GM18861 (cell line): ENCODE measurements around the gene VAT1L.

Experiments used
- ATAC-seq: cut with Tn5 transposase; IDR thresholded peaks from one replicate; pipeline ENCODE4 v1.9.1; 2021; ENCODE audit not compliant: unreplicated experiment

The VAT1L gene

DNA sequence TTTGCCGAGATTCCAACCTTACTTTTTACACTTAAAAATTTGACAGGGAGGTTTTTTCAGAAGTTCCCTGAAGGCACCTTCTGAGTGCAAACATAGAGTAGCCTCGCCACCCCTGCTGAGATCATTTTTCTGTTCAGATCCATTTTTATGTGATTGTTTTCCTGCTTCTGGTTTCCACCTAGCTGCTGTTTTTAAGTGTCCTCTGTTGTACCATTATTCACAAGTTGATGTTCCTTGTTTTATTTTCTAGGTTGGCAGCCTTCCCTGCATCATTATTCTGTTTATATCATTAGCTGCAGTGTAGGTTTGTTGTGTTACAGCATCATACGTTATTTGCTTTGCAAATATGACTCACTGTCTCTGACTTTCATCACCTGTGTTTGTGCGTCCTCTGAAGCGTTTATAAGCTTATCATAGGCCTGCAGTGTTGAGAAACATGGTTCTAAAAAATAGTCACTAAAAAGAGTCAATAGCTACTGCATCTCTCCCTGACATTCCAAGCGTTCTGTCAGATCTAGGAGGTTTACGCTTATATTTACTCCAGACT lies 117.1 kb downstream of the VAT1L start:
- ATAC-seq = no peak

DNA sequence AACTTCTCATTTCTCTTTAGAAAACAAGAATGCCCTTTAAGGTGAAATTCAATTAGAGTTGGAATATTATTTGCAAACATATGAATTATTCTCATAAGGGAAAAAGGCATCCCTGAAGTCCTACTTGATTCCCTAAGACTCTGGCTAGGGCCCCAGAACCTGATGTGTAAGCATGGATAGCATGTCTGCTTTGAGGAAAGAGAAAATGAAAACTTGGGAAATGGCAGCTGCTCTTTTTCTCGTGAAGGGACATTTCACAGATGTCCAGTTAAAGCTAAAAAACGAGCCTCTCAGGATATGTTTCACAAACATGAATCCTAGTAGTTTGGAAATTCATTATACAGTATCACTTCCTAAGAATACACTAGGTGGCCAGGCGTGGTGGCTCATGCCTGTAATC lies 121.7 kb downstream of the VAT1L start:
- ATAC-seq = no peak

DNA sequence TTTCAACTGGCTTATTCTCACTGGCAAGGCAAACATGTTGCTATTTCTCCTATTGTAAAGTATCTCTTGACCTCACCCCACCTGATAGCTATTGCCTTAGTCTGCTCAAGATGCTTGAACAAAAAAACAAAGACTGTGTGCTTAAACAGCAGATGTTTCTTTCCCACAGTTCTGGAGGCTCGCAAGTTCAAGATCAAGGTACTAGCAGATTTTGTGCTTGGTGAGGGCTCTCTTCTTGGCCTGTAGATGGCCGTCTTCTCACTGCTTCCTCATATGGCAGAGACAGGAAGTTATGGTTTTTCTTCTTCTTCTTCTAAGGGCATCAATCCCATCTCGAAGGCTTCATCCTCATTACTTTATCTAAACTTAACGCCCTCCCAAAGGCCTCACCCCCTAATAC lies 124.3 kb downstream of the VAT1L start:
- no peak for ATAC-seq

DNA sequence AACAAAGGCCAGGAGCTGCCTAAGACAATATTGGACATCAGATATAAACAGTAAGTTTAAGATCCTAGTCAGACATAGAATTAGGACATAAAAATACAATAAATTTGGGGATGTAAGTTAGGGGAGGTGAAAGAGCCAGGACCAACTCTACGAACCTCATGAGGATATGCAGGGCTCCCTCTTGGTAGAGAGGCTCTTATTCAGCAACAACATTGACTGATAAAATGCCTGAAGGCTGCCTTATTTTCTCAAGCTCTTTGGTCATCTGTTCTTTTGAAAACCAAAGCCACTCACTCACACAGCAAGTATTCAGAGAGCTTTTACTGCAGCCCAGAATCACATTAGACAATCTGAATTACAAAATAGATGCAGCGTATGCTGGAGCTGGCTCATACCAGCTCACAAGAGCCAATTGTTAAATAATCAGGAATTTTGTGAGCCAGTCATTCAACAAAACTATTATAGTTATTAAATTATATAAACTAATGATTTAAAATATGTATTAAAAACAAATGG lies 125.4 kb downstream of the VAT1L start:
- ATAC-seq = no peak

DNA sequence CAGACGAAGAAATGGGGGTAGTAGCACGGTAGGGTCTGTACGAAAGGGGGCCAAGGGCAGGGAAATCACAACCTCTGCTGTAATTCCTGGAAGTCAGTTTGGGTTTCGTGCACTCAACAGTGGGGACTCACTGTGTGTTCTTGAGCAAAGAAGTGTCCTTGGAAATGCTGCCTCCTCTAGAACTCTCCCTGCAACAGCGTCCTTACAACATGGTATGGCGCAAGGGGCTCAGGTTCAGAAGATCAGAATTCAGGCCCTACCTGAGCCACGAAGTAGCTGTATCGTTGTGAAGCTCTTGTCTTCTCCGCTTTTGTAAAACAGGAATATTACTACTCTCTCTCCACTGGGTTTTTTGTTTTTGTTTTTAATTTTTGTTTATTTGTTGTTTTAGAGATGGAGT lies 127.7 kb downstream of the VAT1L start:
- no peak for ATAC-seq

DNA sequence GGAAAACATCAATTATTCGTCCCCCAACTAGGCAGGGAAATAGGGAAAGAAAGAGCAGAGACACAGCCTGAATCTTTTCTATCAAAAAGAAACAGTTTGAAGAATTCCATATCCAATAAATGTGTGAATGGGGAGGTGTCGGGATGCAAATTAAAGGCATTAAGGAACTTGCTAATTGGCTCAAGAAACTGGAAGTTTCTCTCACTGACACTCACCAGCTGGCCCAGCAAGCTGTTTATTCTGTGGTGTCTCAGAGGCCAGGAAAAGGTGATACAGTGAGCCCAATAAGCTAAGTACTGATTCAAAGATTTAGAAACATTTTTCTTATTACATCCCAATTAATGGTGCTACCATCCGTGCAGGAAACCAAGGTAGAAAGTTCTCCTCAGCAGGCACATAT lies 129.6 kb downstream of the VAT1L start:
- no peak for ATAC-seq

DNA sequence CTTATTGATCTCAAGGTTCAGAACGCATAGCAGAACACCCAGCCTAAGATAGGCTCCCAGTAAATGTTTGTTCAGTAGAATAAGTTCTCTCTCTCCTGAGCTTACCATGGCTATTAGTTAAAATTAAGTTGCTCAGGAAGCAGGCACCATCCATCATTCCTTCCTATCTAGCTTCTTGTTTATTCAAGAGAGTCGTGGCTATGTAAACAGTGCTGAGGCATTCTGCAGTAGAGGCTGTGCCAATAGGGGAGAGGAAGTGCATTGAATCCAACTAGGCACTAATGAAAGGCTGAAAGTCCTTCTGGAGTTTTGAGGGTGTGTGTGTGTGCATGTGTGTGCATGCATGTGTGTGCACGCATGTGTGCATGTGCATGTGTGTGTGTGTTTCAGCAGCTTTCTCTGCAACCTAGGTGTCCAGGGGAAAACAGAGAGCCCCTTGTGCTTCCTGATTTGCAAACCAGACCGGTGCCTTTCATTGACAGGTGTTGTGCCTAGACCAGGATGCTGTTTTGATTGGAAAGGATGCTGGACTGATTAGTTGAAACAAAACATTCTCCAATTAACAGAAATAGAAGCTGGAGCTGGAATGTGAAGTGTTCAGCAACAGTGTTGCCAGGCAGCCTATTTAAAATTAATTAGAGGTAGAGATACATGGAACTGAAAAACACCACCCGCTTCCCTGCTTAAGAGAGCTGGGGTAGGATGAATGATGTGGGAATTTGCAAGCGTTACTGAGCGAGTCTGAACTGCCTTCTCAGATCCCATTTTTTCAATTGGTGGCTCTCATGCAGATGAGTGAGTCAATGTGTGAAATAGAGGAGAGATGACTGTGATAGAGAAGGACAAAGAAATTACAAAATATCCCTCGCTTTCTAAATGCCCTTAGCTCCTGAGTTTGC lies 130.7 kb downstream of the VAT1L start:
- no peak for ATAC-seq

DNA sequence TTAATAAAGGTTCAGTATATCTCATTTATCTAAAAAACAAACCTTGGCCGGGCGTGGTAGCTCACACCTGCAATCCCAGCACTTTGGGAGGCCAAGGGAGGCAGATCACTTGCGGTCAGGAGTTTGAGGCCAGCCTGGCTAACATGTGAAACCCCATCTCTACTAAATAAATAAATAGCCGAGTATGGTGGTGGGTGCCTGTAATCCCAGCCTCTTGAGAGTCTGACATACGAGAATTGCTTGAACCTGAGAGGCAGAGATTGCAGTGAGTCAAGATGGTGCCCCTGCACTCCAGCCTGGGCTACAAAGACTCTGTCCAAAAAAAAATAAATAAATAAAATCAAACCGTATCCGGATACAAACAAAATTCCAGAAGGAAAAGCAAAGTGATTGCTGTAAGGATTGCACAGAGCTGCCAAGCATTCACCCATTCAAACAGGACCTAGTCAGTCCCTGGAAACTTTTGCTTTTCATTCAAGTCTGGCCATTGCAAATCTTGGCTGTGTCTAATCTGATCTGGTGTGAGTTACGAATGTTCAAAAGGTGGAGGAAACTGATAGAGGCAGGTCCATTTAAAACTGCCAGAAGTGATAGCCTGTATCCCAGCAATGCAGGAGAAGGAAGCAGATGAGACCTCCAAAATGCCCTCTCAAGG lies 131.5 kb downstream of the VAT1L start:
- no peak for ATAC-seq

DNA sequence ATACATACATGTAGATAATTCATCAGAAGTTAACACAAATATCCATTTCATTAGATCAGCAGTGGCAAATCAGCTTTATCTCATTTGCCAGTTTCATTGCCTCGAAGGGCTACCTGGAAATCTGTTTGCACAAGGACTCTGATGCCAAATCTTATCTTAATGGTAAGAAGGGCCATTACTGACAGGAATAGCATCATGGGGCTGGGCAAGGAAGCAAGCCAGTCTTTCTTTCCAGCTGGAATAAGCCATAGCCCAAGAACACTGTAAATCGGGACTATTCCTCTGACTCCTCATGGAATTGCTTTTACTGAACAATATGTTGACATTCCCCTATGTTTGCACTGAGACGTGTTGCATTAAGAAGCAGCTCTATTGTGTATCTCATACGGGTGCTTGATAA lies 132.6 kb downstream of the VAT1L start:
- ATAC-seq = no peak

DNA sequence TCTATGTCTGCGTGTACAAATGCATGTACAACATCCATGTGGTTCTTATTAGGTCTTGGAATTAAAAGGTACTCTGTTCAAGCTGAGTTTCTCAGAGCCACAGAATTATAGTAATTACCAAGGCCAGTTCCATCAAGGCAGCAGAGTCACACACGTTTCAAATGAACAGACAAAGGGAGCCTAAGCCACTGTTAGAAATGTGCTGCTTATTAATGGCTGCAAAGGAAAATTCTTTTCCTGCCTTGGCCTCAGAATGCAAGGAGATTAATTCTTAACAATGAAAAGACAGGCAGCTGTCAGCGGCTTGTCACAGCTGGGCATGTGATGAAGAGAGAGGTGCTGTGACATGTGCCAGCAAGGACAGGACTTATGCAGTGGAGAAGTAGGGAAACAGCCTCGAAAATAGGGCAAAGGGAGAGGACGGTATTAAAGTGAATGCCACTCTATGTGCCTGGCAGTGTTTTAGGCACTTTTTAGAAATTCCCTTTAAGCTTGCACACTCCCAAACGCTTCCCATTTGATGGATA lies 133.9 kb downstream of the VAT1L start:
- no peak for ATAC-seq

DNA sequence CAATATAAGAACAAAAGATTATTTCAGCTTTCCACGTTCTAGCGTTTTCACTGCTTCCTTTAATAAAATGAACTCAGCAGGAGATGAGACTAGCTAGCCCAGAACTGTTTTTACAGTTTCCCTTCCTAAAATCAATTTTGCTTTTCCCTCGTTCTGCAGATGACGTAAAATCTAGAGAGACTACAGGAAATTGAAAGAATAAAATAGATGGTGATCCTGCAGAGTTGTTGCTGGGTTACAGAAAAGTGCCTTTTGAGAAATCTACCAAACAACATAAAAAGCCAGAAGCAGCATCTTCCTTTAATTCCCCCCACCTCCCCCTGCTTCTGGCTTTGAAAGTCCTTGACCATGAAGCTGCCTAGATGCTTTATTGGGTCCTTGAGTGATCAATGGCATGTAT lies 137.2 kb downstream of the VAT1L start:
- ATAC-seq = no peak

DNA sequence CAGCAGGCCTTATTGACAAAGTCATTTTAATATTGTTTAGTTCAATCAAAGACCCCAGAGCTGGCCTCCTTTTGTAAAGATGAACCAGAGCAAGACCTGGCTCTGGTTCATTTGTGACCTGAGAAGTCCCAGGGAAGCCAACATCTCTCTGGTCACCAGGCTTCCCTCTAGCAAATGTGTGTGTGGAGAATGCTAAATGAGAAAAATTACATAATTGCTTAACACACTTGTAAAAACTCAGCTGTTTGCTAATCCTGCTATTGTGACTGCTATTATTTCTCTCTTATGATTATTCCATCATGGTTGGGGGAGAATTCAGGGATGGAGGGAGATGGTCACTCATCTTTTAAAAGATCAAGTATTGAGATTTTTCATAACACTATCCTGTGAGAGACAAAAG lies 139.7 kb downstream of the VAT1L start:
- no peak for ATAC-seq

DNA sequence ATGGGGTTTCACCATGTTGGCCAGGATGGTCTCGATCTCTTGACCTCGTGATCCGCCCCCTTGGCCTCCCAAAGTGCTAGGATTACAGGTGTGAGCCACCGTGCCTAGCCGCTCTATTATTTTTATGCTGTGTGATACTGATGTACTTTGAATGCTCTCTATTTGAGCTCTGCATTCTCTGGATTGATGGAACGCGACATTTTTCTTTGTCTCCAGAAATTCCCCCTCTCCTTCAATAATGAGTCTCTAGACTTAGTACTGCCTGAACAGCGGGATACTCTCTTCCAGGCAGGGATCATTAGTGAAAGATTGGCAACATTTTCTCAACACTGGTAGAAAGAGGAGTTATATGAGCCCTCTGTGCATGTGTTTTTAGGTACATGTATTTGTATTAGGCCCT lies 140.6 kb downstream of the VAT1L start:
- ATAC-seq = no peak

DNA sequence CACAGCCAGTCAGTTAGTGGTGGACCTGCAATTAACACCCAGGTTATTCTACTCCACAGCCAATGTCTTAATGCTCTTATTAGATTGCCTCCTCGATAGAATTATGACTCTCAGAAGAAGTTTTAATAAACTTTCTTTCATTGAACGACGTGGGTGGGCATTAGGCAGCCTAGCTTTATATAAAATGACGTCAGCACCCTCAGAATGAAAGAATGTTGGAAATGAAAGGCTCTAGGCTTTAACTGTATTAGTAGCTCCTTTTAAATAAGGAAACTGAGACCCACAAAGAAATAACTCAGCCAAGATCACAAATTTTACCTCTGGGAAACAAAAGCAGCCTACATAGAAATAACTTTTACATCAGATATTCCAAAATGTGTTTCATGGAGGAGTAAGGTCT lies 142.7 kb downstream of the VAT1L start:
- no peak for ATAC-seq

DNA sequence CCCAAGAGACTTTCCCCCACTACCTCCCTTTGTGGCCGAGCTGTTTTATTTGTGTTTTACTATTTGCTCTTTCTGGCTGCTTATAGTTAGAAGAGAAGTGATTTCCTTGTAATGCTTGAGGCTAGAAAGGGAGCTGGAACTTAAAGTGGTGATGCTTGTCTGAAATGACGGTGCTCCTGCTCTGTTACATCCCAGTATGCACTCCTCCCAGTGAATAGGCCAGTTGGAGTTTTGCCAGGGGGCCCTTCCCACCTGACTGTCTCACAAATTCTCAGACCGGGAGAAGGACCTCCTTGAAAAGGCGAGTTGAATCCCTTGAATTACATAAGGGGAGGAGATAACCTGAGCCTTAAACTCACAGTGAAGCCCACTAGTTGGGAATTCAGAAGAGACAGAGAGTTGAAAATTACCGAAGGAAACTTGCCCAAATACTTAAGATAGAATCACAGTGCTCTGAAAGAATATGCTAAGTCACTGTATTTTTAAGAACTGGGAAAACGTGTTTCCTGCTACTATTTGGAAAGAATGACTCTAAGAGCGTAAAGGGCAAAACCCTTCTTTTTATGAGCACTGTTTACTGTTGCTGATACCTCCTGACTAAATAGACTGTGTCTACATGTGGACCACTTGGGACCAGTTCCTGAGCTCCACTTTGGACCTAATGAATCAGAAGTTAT lies 149.2 kb downstream of the VAT1L start:
- ATAC-seq = no peak

DNA sequence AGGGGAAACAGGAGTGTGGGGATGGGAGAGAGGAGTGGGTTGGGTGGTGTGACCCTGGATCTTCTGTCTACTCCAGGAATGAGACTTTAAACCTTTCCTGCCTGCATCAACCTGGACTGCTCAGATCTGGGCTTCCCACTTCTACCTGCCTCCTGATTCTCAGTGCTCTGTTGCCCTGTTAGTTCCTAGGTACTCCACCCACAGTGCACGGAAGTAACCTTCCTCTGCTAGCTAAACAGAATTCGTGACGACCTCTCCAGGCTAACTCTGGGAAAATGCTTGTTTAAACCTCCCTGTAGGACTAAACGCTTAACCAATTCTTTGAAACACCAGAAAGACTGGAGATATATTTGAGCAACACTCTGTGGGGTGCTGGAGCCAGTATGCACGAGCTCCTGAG lies 150.5 kb downstream of the VAT1L start:
- ATAC-seq = no peak

DNA sequence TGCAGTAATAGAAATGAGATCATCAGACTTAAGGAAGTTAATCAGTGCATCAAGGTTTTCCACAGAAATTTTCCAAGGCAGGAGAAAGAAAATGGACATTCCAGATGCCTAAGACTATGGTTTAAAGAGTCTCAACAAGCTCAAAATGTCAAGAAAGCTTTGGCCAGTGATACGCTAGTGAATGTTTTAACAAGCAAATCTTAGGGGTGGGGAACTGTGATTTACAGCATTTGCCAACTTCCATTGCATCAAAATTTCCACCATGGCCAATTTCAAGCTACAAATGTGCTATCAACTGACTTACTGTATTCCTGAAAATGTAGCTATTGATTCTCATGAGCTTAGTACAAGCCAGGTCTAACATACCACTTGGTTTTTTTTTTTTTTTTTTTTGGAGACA lies 151.6 kb downstream of the VAT1L start:
- ATAC-seq = no peak

DNA sequence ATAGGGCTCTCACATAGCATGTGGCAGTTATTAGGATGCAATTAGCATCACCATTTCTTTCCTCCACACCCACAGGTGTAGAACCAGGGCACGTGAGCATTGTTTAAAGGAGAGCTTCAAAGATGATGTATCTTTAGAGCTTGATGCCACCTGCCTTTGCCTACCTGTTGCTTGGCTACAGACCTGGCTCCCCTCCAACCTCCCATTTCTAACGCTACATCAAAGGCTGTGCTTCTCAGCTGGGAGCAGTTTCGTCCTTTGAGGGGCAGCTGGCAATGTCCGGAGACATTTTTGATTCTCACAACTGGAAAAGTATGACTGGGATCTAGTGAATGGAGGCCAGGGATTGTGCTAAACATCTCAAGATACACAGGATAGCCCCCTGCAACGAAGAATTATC lies 155.4 kb downstream of the VAT1L start:
- no peak for ATAC-seq

DNA sequence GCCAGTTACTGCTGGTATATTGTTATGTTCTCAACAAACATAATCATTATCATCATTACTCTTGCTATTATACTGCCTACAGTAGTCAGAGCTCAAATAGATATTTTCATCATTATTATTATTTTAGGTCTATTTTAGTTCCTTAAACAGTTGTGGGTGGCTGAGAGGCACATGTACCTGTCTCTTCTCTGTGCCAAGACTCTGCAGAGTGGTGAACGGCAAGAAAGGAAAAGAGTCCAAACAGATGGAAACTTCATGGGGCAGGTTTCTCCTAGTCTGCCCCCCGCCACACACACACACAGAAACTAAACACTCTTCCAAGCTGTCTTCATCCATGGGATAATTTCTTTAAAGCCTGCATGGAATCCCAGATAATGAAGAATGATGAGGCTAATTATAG lies 156.3 kb downstream of the VAT1L start:
- ATAC-seq = no peak

DNA sequence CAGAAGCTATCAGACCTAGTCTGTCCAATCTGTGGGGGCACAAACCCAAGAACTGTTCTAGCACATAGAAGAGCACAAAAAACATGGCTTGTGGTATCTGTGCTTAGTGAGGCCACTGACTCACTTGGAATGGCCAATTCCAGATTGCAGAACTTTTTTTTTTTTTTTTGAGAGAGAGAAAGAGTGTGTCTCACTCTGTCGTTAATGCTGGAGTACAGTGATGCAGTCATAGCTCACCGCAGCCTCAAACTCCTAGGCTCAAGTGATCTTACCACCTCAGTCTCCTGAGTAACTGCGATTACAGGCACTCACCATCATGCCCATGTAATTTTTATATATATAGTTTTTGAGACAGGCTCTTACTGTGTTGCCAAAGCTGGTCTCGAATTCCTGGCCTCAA lies 156.8 kb downstream of the VAT1L start:
- ATAC-seq = no peak

DNA sequence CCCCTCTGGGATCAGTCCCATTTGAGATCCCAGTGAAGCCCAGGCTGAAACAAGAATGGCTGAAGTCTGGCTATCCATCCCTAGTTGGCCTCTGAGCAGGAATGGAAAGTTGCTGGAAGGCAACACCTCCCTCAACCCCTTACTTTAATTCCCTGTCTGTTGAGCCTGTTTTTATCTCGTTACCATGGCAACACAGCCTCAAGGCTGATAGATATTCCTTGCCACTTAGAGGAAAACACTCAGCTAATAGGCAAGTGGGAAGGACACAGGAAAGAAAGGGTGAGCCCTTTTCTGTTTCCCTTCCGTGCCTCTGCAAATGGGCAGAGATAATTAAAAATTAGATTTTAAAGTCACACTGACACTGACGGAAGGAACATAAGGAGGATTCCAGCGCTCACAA lies 158.5 kb downstream of the VAT1L start:
- ATAC-seq = no peak
